SHP77 treated with DMSO at 0.1 percent for 48 hours (cell line): Measurements from ENCODE around the gene RCBTB1.
"Not testable (repeated sequence)": the region's sequence is repeated elsewhere in the genome, so short reads cannot be mapped to it uniquely, and the experiment has no call there.

Experiments
- DNase-seq: peaks from one replicate; lab custom pipeline; 2025; lab: John Stamatoyannopoulos, UW

The RCBTB1 gene

DNA sequence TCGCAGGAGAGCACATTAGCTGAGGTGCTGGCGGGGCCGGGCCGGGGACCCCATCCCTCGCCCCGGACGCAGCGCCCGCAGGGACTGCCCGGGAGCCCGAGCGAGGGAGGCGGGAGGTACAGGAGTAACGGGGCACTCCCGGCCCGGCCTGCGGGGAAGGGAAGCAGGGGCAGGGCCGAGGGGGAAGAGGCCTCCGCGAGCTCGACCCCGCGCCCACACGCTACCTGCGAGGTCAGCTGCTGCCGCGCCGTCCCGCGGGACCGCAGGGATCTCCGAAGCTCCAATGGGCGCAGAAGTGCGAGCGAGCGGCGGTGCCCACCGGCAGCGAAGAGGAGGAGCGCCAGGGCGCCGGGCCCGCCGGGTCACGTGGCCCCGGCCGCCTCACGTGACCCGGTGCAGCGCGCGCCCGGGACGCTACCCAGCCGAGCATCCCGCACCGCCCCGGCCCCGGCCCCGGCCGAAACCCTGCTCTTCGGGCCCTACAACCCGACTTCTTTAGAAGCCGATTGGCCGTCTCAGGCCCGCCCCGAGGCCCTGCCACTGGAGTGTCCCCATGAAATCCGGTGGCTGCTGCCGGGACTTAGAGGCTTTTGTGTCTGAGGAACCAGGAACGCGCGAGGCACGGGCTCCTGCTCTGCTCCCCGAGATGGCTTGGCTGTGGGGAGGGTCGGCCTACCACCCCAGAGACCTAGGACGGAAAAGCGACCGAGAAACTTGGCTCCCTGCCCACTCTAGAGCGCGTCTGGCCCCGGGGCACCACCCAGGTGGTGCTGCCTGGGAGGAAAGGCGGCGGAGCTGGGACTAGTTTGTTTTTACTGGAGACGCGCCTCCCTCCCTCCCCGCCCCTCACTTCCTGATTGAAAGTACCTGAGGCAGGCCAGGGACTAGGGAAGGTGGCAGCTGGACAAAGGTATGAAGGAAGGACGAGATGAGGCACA lies at the start of gene RCBTB1:
RCBTB1 (minus strand) TSS at position 339 of the 938 bp plus-strand sequence. CDS start 18,279 bp downstream, outside the sequence.
- DNase-seq = peak; percentile 52

DNA sequence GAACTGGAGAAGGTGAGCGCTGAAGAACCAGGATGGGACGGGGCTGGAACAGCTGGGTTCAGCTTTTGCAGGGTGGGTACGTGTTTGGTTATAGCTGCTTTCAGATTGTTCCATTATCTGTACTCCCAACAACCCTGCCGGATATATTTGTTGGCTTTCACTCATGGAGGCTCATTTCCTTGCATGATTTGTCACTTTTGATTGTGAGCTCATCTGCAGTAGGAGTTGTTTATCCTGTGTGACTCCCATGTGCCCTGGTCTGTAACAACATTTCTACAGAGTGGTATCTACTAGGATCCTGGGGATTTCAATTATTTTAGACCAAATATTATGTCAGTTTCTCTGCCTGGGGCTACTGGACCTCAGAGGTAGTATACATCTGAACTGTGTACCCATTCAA lies 48.4 kb upstream of the RCBTB1 start:
- DNase-seq = no peak

DNA sequence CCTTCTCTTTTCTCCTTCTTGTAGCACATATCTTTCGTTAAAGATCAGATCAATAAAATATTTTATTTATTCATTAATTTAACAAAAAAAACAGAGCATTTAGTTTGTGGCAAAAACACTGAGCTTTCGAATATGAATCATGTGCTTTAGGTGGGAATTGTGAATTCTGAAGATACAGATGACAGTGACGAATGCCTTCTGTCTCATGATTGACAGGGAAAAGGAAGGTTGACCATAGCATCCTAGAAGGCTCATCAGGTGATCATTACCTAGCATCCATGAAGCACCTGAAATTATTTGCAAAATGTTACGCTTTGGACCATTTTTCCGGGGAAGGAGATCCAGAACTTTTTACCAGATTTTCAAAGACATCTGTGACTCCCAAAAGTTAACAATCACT lies 46.8 kb upstream of the RCBTB1 start:
- no peak for DNase-seq

DNA sequence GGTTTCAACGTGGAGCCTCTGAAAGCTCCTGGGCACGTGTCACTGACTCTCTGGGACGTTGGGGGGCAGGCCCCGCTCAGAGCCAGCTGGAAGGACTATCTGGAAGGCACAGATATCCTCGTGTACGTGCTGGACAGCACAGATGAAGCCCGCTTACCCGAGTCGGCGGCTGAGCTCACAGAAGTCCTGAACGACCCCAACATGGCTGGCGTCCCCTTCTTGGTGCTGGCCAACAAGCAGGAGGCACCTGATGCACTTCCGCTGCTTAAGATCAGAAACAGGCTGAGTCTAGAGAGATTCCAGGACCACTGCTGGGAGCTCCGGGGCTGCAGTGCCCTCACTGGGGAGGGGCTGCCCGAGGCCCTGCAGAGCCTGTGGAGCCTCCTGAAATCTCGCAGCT lies 45.2 kb upstream of the RCBTB1 start:
- no peak for DNase-seq

DNA sequence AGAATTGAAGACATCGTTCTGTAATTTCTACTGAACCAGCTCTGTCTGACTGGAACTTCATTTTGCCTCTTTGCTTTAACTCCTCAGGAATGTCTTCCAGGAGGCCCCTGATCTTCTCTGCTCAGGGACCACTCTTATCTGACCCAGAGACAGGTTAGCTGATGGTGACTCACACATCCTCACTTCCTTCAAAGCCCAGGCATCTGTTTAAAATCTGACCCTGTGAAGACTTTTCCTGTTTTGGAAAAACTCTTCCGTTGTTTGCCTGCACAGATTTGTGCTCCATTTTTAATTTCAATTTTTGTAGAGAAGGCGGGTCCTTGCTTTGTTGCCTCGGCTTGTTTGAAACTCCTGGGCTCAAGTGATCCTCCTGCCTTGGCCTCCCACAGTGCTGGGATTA lies 44.6 kb upstream of the RCBTB1 start:
- no peak for DNase-seq

DNA sequence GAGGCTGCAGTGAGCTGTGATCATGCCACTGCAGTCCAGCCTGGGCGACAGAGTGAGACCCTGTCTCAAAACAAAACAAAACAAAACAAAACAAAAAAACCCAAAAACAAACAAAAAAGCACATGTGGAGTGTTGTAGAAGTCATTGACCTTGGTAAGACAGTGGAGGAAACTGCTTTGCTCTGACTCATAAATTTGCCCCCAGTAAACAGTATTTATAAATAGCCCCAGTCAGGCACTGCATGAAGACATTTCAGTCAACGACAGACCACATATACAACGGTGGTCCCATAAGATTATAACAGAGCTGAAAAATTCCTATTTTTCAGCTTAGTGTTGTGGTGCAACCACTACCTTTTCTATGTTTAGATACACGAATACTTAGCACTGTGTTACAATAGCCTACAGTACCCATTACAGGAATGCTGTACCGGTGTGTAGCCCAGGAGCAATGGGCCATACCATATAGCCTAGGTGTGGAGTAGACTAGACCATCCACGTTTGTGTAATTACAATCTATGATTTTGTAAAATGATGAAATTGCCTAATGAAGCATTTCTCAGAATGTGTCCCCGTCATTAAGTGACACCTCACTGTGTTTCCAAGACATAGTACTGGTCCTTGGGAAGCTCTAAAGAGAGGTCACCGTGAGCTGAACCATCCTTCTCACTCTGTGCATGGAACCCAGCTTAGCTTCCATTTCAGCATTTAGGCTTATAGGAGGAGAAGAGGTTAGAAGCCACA lies 44.0 kb upstream of the RCBTB1 start:
- no peak for DNase-seq

DNA sequence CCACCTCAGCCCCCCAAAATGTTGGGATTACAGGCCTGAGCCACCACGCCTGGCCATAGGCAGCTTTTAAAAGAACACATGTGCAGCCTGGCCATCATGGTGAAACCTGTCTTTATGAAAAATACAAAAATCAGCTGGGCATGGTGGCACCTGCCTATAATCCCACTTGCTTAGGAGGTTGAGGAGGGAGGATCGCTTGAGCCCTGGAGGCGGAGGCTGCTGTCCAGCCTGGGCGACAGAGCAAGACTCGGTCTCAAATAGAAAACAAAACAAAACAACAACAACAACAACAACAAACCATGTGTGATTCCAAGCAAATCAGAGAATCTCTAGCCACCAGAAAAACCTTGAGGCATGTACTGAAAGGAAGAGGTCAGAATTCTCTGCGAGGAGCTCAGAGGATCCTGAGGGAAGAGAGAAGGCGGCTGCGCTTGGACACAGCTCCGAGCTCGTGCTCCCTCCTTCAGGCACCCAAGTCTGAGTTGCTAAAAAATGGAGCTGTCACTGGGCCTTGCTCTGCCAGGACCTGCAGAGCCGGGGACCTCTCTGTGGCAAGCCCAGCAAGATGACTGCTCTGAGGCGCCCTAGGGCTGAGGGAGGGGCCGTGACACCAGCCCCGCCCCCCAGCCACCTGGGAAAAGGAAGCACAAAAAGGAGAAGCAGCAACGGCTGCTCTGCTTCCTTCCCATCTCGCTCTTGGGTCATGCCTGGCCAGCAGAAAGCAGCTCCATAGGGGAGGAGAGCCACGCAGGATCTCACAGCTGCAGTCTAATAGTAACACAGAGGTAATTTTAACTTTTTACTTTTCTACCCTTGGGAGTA lies 42.7 kb upstream of the RCBTB1 start, which contains the start of gene ARL11:
ARL11 (plus strand) TSS at position 677 of the 822 bp plus-strand sequence. CDS start 1,941 bp downstream, outside the sequence.
- DNase-seq = no peak

DNA sequence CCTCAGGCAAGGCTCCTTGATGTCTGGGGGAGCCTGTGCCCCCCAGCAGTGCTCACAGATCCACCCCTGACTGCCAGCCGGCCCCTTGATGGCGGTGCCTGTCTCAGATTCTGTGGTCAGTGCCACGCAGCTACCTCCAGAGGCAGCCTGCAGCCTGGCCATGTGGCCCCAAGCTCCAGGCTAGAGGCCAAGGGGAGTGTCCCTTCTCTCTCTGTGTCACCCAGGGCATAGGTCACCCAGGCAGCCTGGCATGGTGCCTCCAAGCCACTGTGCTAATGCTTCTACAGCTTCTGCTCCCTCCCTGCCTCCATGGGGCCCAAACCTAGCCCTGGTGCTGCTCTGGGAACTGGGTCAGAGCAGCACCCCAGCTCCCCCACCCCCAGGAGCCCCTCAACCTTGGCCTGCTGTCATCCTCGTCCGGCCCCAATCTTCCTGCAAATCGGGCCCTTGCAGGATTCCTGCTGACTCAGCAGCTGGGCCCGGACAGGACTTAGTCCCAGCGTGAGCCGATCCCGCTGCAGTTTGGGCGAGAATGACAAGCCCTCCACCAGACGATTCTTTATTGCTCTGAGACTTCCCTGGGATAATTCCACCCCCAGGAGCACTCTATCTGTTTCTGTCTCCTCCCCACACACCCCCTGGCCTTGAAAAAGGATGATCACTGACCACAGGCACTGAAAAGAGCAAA lies 40.2 kb upstream of the RCBTB1 start:
- DNase-seq = no peak

DNA sequence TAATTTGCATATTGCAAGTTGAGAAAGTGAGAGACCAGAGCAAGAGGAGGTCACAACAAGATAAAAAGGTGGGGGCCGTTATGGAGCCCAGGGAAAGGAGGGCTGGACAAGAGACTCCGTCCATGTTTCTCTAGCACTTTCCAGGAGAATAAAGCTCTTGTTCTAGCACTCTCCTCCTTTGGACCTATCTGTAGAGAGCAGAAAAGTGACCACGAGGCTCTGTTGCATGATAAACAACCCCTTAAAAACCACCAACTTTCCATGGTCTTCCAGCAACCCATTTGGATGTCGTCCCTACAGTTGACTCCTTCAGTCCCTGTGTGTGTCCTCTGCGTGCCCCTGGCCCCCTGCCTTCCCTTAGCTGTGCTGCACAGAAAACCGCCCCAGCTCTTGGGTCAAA lies 38.9 kb upstream of the RCBTB1 start:
- no peak for DNase-seq

DNA sequence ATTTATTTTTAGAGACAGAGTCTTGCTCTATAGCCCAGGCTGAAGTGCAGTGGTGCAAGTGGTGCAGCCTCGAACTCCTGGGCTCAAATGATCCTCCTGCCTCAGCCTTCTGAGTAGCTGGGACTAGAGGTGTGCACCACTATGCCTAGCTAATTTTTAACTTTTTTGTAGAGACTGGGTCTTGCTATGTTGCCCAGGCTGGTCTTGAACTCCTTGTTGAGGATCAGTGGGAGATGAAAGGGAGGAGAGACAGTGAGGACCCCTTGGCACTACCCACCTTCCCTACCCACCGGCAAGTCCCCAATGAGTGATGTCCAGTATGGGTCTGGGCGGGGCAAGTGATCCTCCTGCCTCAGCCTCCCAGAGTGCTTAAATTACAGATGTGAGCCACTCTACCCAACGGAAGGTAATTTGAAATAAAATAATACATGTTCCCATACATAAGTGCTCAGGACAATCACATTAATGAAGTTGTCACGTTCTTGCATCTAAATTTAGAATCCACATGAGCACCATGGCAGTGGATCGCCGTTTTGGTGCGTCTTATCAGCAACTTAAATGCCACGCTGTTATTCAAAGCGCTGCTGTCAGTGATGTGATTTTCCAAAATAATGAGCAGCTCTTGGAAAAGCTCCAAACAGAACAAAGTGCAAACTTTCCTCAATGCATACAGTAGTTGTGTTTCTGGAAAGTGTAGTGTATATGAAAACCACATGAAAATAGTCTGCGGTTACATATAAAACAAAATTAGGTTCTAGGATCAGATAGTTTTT lies 37.0 kb upstream of the RCBTB1 start:
- DNase-seq = no peak

DNA sequence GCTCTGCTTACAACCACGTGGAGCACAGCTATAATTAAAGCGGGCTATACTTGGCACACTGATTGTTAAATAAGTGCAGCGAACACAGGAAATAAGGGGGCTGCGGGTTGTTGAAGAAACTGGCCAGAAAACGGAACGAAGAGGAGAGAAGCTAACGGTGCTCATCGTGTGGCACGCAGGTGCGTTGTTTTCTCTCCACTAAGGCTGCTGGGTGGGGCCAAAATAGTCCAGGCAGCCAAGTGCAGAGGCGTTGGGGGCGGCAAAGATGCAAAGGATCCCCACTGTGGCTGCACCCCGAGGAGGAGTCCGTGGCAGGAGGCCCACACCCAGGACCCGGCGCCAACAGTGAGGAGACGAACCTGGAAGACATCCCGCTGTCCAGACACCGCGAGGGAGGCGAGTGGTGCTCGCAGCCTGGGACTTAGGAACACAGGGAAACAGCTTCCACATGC lies 34.8 kb upstream of the RCBTB1 start:
- no peak for DNase-seq

DNA sequence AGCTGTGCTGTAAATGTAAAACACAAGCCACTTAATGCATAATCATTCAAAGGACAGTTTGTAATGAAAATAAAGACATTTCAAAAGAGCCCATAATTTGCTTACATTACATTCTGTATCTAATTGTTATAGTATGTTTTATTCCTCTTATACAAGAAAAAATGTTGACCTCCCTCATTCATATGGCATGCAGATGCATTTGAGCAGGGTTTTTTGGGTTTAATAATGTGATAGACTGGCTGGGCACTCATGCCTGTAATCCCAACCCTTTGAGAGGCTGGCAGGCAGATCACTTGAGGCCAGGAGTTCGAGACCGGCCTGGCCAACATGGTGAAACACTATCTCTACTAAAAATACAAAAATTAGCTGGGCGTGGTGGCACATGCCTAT lies 31.3 kb upstream of the RCBTB1 start:
- DNase-seq = no peak

DNA sequence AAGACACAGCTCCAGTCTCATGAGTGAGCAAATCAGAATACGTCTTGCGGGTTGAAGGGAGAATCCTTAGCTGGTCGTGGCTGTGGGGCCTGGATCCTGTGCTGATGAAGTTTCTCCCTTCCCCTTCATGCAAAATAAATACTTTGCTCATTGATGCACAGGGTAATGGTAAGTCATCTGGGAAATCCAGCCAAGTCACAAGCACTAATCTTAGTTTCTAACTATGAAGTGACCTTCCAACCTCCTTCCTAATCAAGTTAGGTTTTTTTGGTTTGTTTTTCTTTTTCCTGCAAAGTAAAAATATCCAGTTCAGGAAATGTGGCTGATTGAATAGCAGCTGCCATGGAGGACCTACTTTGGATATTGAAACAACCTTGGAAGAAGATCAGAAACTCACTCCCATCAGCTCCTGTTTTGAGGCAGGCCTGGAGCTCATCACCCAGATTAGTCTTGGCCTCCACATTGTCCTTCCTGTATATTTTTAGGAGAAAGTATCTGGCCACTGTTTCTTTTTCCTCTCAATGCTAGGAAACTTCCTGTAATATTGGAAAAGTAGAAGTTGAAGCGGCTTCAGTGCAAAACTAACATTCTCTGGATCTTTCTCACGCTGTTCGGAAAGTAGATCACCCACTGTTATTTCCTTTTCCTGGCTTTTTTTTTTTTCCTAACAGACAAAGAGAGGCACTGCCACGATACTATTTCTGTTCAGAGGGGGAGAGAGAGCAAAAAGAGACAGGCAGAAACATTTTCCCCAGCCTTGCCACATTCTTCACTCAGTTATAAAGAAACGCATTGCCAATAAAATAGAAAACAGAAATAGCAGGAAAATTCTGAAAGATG lies 30.7 kb upstream of the RCBTB1 start:
- no peak for DNase-seq

DNA sequence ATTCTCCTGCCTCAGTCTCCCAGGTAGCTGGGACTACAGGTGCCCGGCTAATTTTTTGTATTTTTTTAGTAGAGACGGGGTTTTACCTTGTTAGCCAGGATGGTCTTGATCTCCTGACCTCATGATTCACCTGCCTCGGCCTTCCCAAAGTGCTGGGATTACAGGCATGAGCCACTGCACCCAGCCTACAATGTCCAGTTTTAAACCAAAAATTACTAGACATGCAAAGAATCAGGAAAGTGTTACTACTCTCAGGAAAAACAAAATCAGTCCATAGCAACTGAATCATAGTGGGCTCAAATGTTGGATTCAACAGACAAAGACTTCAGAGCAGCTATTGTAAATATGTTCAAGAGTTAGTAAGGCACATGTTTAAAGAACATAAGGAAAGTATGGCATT lies 26.7 kb upstream of the RCBTB1 start:
- not testable (repeated sequence) for DNase-seq

DNA sequence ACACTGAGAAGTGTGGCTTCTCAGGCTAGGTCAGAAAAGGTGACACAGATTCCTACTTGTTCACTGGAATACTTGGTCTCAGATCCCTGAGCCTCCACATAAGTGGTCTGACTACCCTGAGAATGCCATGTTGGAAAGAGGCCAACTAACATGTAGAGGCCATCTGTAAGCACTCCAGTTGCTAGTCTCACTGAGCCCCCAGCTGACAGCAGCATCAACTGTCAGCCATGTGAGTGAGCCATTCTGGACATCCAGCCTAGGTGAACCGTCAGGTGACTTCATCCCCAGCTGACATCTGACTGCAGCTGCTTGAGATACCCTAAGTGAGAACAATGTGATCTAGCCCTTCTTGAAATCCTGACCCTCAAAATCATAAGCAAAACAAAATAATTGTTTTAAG lies 24.8 kb upstream of the RCBTB1 start:
- DNase-seq = peak; percentile 80

DNA sequence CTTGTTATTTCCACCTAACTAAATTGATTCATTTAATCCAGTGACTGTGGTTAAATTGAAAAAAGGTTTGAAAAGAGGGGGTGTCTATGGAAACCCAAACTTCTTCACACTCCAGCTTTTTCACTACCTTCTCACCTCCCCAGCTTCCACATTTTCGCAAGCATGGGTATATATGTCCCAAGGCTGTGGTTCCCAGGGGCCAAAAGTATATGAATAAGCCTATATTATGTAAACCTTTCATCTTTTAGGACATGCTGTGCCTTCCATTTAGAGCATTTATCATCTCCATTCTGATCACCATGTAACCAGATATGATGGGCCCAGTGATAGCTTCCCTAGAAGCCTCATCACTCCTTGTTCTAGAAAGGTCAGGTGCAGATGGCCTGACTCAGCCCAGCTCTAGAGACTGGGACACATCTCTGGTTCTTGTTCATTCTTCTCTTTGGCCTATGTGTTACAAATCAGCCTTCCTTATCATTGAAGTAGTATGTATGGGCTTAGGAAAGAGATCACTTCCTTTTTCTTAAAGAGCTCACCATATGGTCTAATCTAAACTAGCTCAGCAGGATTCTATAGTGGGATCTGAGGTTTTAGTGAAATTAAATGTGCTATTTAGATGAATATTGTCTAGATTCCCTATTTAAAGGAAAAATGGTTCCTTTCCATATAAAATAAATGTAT lies 23.4 kb upstream of the RCBTB1 start:
- no peak for DNase-seq

DNA sequence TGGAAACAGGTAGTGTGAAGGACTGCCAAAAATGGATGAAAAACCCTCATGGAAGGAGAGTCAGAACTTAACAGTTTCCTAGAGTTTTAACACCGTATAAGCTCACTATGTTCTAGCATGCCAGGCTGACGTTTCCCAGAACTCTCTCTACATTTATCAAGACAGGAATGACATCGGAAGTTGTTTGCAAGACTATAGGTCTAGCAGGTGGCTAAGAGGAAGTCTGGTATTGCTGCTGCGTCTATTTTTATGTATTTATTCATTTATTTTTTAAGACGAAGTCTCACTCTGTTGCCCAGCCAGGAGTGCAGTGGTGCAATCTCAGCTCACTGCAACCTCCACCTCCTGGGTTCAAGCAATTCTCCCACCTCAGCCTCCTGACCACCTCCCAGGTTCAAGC lies 22.4 kb upstream of the RCBTB1 start:
- DNase-seq = no peak

DNA sequence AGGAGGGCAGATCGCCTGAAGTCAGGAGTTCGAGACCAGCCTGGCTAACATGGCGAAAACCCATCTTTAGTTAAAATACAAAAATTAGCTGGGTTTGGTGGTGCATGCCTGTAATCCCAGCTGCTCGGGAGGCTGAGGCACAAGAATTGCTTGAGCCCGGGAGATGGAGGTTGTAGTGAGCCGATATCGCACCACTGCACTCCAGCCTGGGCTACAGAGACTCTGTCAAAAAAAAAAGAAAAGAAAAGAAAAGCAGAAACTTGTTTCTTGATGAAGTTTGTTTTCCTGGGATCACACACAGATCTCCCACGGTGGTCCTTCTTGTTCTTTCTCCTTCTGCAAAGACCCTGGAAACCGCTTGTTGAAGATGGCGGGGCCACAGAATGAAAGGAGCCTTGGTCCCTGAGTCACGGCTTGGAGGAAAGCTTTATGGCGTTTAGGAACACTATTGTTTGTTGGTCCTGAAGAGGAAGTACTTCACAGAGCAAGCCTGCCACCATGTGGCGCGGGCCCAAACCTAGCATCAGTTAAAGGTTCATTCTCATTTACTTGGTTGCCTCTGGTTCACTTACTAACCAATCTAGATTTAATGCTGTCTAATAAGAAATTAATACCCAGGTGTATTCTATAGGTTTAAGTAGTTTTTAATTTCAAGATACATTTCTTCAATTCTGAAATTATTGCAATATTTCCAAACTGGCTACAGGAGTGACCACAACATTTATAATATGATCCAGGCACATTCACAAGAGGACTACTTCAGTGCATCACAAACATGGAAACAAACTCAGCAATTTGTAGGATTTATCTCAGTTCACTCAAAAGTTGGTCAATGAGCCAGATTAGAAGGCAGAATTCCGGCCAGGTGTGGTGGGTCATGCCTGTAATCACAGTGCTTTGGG lies 21.6 kb upstream of the RCBTB1 start:
- peak; percentile 75 for DNase-seq
